ENCODE measurements around the gene C11orf97.

DNA sequence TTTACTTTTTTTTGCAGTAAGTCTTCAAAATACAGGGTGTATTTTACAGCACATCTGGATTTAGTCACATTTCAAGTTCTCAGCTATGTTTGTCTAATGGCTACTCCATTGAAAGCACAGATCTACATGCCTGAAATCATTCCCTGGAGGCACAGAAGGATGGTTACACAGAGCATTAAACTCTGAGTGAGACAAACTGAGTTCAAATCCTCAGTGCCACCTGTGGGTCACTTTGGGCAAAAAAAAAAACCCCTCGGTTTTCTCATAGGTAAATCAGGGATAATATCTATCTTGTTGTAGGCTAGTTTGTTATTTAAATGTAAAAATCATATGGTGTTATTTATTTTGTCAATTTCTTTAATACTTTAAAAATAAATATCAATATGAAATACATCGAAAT lies 10.7 kb upstream of the C11orf97 start:
- TF ChIP-seq, protein P1, sequence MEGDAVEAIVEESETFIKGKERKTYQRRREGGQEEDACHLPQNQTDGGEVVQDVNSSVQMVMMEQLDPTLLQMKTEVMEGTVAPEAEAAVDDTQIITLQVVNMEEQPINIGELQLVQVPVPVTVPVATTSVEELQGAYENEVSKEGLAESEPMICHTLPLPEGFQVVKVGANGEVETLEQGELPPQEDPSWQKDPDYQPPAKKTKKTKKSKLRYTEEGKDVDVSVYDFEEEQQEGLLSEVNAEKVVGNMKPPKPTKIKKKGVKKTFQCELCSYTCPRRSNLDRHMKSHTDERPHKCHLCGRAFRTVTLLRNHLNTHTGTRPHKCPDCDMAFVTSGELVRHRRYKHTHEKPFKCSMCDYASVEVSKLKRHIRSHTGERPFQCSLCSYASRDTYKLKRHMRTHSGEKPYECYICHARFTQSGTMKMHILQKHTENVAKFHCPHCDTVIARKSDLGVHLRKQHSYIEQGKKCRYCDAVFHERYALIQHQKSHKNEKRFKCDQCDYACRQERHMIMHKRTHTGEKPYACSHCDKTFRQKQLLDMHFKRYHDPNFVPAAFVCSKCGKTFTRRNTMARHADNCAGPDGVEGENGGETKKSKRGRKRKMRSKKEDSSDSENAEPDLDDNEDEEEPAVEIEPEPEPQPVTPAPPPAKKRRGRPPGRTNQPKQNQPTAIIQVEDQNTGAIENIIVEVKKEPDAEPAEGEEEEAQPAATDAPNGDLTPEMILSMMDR (IDR thresholded peaks at IDR 0.05; ENCODE audit: low read depth, low read length, poor library complexity, severe bottlenecking), result no peak
- TF ChIP-seq EZH2phosphoT487 (IDR thresholded peaks at IDR 0.05; ENCODE audit: borderline replicate concordance, low read length), result no peak
